Measurements from ENCODE around the gene ANO2.

The ANO2 gene

GRCh38 chr12:5524769-5525436 lies 420.2 kb downstream of the ANO2 start:
- no peak for DNase-seq

- DNase-seq: no peak
These were observed 420.8 kb downstream of the ANO2 start for GRCh38 chr12:5524116-5524768.

- no peak for DNase-seq
These were observed 421.5 kb downstream of the ANO2 start for GRCh38 chr12:5523396-5524115.

GRCh38 chr12:5522432-5523335 lies 422.4 kb downstream of the ANO2 start:
- DNase-seq: no peak

- no peak for DNase-seq
These were observed 423.4 kb downstream of the ANO2 start for GRCh38 chr12:5521456-5522325.

DNA sequence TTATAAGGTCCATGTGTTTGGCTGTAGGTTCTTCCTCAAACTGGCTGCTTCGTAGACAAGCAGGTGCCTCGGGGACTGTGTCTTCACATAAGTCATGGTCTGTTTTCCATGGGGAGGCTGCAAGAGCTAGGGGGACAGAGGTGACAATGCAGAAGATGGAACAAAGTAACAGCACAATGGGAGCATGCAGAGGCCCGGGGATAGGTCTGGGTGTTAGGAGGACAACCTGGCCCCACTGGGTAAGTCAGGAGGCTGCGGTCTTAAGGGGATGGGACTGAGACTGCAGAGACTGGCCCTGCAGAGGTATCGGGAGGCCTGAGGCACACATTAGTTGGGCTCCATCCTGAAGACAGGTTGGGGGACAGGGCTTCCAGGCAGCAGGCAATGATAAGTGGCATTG lies 424.2 kb downstream of the ANO2 start:
- no peak for DNase-seq

- DNase-seq: no peak
These were observed 425.0 kb downstream of the ANO2 start for GRCh38 chr12:5520037-5520436.

DNA sequence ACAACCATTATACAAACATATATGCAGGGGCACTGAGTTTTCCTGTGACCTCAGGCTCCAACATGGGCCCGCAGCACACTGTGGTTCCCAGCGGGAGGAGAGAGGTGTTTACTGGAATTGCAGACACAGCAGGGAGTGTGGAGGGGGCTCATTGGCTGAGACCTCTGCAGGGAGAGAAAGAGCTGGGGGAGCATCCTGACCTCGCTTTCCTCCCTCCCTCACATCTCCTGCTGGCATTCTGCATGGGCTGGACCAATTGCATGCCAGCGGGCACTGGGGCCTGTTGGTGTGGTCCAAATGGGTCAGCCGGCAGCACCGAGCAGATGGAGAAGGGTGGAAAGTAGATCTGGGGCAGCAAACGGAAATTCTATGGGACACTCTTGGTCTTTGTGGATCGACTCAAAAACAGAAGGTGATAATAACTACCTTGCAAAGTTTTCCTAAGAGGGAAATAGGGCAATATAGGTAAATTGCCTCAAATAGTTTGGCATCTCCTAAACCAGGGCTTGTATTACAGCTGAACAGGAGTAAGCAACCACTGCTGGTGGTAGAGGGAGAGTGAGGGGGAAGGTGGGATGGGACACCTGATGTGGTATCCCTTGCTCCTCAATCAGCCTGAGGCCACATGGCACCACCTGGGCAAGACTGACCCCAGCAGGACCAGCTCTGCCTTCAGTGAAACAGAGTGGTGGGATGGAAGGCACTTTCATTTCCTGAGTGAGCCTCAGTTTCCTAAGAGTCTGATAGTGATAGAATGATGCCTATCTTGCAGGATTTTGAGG lies 426.3 kb downstream of the ANO2 start:
- no peak for DNase-seq

GRCh38 chr12:5516371-5517241 lies 428.5 kb downstream of the ANO2 start:
- DNase-seq: no peak

- DNase-seq: no peak
These were observed 429.6 kb downstream of the ANO2 start for GRCh38 chr12:5515458-5515857.

GRCh38 chr12:5514545-5514944 lies 430.5 kb downstream of the ANO2 start:
- no peak for DNase-seq

- no peak for DNase-seq
These were observed 431.0 kb downstream of the ANO2 start for GRCh38 chr12:5514016-5514415.

DNA sequence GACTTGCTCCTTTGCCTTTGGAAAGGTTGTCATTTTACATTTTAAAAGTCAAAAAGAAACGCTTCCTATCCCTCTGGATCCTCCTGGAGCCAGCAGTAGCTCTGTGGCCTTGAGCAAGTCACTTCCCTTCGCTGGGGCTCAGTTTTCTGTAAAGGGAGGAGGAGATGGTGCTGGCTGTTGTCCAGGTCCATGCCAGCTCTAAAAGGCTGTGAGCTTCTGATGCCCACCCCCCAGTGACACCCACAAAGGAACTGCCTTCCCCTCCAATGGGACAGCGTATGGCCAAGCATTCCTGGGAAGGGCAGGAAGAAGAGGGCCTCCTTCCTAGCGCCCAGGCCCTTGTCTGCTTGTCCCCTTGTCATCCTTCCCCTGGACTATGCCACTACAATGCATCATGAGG lies 431.7 kb downstream of the ANO2 start:
- DNase-seq: no peak
